H1 (cell line): ENCODE data around the gene MCCC1.

Experiments
- BCL11A ChIP-seq, 2 experiments: IDR thresholded peaks; one replicate each; pipeline ENCODE4 v1.6.1; 2011; ENCODE audit warnings: low read depth in 2 of 2, low read length in 2 of 2, mild to moderate bottlenecking in 2 of 2
- CTCF ChIP-seq, 3 experiments: IDR thresholded peaks; 1 replicate in 2 of 3; 2 replicates in 1 of 3; pipeline versions ENCODE4 v1.5.1 to v1.6.1; 2011; ENCODE audit warnings: low read length in 3 of 3, mild to moderate bottlenecking in 3 of 3, inconsistent platforms in 2 of 3, low read depth in 1 of 3, moderate library complexity in 1 of 3; ENCODE audit not compliant: insufficient read depth in 1 of 3; ENCODE audit errors: control extremely low read depth in 1 of 3
- EZH2 ChIP-seq: fragments of 200-600 bp; sonication (generic); IDR thresholded peaks from 2 replicates; pipeline ENCODE4 v1.7.1; 2012; ENCODE audit warnings: low read depth, mild to moderate bottlenecking, moderate library complexity, low read length, inconsistent platforms; ENCODE audit not compliant: severe bottlenecking
- NANOG ChIP-seq: IDR thresholded peaks from 2 replicates; pipeline ENCODE4 v1.6.1; 2011; ENCODE audit warnings: low read length, low read depth, mild to moderate bottlenecking, inconsistent platforms; ENCODE audit not compliant: insufficient read depth, poor library complexity, severe bottlenecking
- POLR2A ChIP-seq, 2 experiments: IDR thresholded peaks; 1 replicate in 1 of 2; 2 replicates in 1 of 2; pipeline ENCODE4 v1.6.1; 2011; ENCODE audit warnings: low read depth in 2 of 2, low read length in 2 of 2, mild to moderate bottlenecking in 2 of 2; ENCODE audit errors: control extremely low read depth in 1 of 2

- no peak for TF ChIP-seq CTCF (IDR thresholded peaks at IDR 0.05; ENCODE audit: control extremely low read depth in 1 of 3, insufficient read depth in 1 of 3, low read depth in 1 of 3, low read length in 3 of 3)
- no peak for TF ChIP-seq BCL11A (IDR thresholded peaks at IDR 0.05; ENCODE audit: low read depth in 2 of 2, low read length in 2 of 2)
- TF ChIP-seq POLR2A (IDR thresholded peaks at IDR 0.05; ENCODE audit: control extremely low read depth in 1 of 2, low read depth in 2 of 2, low read length in 2 of 2), result no peak
- TF ChIP-seq NANOG, result no peak
- TF ChIP-seq EZH2, result no peak
Observed at GRCh38 chr3:183018421-183019192, 80.7 kb downstream of the MCCC1 start.
